Activated effector memory CD4-positive, alpha-beta T cell treated with anti-CD3 and anti-CD28 coated beads, Interleukin-2, amount 50 U/mL, for 16 hours (primary cell): ENCODE data around the gene COL12A1.

Experiments used
- DNase-seq: peaks from one replicate; pipeline ENCODE4 v3.0.0-alpha.2; 2020

The COL12A1 gene

DNA sequence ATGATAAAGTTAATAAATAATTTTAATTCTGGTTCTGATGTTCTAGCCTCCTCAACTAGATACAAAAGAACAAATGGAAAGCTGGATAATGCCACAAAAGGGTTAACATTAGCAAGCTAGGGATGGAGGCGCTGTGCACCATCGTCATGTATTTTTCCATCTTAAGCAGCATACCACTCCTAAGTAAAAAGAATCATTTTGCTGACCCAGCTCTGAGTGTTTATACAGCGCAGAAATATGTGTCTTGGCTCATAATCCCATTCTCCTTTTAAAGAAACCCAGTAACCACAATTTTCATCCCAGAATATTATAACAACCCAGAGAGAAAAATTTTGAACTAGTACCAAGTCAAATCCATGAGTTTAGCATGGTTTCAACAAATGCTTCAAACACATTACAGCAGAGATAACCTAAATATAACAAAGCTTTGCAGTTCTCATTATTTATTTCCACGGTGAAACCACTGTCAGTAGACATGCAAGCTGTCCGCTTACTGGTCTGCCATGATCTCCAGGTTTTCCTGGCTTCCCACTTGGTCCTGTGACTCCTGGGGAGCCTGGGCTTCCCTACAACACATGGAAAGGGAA, 111.1 kb downstream of the COL12A1 start:
- DNase-seq = no peak

DNA sequence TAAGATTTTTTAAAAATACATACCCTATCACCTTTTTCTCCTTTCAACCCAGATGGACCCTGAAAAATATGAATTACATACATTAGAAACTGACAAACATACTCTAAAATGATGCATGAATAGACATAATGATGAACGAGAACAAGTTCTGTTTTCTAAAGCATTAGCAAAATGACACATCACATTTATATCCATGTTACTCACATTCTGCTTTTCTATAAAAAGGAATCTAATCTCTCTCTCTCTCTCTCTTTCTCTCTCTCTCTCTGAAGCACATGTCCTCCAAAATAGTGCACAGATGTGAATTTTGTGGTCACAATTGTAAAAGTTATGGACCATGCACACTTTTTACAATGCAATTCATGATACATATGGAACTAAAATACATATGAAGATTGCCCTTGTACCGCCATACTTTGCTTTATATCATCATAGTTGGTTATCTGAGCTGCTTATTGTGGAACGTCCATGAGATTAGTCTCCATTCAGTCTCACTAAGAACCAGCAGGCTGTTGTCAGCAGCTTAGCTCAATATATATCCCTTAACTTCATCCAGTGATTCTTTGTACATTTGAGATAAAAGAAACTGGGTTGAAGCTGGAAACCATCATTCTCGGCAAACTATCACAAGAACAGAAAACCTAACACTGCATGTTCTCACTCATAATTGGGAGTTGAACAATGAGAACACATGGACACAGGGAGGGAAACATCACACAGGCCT, 114.2 kb downstream of the COL12A1 start:
- no peak for DNase-seq

DNA sequence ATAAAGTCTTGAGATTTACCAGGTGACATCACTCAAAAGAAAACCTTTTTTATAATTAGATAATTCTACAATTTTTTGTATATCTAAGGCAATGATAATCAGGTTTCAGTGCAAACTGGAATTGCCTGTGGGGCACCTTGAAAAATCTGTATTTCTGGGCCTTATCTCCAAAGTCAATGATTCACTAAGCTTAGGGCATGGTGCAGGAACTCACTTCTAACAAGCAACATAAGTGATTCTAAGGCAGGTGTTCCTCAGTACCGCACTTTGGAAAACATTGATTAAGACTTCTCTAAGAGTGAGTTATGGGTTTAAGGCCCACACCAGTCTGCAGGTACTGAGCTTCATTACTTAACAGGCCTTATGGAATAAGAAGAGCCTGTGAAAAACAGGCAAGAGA, 115.3 kb downstream of the COL12A1 start:
- DNase-seq = no peak

DNA sequence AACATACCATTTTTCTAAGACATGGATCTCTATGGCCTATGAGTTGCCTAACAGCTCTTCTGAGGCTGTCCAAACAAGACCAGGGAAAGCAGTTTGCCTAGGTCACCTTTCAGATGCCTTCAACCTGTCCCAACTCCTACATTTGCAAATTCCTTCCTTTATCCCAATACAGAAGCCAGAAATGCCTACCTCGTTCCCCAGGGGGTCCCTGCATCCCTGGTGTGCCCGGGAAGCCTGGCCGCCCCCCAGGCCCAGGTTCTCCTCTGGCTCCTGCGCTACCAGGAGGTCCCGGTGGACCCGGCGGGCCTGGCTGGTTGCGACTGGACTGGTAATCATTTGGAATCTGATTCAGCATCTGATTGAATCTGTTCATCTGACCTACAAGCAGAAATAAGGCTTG, 115.9 kb downstream of the COL12A1 start:
- no peak for DNase-seq

DNA sequence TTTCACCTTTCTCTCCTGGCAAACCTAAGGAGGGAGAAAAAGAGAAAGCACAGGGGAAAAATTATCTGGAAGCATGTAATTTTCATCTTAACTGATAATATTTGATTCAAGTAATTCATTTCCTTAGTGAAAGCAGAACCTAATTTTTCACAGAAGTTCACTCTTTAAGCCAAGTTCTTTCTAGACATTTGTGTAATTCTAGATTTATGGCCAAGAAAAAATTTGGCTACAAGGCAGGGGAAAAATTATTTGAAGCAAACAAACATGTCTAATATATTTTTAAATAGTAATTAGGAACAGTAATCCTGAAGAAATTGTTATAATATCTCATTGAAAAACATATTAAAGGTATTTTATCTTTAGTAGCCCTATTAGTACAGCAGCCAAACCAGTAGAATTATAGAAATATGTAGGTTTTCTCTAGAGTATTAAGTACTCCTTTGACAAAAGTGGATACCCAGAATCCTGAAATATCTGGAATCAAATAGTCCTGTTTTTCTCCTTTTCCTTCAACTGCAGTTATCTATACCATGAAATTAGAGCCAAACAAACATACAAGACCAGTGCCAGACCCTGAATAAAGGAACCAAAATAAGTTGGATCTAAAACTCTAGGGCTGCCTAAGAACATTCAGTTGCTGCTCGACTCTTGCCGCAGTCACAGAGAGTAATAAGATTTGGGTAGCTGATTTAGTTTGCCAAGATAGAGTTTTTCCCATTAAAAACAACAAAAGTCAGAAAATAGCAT, 116.5 kb downstream of the COL12A1 start:
- no peak for DNase-seq

DNA sequence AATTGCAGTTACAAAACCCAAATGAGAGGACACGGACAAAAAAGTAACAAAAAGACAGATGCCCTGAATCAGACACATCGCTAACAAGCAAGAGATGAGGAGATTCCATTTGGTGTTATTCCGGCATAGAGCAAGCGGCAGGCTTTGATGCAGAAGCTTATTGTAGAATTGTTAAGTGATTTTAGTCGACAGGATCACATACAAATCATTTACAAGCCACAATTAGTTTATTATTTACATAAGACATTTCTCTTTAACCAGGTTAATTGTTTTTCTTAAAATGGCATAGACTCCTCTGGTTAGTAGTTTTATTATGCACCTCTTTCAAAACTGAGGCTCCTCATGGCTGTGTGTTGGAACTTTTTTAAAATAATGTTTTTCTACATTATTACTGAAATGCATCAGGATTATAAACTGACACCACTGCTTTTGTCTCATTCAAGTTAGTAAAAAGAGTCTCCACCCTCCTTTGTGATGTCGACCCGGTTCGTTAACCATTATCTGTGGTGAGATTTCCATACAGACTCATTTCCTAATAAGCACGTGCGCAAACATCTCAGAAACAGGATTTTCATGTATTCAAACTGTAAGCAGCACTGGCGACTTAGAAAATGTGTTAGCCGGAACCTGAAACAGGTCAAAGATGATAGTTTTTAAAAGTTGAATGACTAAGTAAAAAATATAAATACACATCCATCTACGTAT, 119.8 kb downstream of the COL12A1 start:
- no peak for DNase-seq

DNA sequence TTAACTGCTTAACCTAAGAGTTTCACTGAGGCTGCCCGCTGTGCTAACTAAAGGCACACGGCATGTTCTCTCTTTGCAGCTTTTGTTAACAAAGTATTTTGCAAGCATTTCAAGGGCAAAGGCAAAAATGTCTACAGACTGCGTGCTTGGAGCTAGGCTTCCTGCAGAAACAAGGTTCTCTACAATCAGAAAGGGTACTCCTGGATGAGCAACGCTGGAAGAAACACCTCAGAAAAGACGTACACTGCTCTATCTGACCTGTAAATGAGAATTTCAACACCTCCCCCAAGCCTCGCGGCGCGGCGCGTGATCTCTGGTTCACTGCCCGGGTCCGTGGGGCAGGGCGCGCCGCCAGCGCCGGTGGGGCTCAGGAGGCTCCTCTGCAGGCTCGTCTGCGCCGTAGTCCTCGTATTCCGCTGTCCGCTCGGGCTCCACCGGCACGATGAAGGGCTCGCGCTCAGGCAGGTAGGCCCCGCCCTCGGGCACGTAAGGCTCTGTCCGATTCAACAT, 120.9 kb downstream of the COL12A1 start:
- no peak for DNase-seq

DNA sequence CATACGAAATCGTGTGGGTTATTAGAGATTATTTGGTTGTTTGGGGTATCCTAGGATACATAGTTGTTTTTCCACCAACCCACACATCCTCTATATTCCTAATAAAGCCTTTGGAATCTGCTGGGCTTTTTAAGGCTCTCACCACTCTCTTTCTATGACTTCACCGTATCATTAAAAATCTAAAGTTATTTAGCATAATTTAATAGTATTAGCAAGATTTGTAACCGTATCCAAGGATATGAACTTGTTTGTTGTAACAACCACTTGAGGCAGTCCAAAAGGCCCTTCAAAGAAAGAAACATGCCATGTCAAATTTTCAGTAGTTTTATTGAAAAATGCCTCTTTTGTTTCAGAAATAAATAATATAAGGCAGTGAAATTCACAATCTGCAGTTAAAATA, 121.8 kb downstream of the COL12A1 start:
- DNase-seq = no peak

DNA sequence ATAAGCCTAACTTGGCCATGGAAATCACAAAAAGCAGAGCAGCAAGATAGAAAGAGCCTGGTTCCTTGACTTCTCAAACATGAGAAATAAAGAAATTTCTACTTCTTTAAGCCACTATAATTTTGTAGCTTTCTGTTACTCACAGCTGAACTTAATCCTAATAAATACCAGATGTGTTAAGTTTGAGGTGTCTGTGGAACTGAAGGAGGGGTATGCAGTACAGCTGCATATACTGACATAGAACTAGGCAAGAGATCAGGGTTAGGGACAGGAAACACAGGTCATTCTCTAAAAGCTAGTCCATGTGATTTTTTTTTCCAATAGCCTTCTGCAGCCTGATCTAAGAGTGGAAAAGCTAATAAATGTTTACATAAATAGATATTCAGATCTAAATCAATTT, 123.9 kb downstream of the COL12A1 start:
- no peak for DNase-seq

DNA sequence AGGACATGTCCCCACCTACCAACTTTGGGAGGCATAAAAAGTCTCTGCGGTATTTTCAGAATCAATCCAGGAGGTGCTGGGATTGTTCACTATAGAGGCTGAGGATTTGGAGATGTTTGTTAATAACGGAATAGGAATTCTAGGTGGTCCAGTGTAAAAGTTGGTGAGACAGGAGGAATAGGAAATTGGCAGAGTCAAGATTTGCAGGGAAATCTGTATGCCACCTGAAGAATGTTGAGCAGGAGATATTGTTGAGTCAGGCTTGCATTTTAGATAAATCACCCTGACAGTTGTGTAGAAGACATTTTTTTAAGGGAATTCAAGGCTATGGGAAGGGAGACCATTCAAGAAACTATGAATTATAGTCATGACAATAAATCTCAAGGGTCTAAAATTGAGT, 124.8 kb downstream of the COL12A1 start:
- no peak for DNase-seq

DNA sequence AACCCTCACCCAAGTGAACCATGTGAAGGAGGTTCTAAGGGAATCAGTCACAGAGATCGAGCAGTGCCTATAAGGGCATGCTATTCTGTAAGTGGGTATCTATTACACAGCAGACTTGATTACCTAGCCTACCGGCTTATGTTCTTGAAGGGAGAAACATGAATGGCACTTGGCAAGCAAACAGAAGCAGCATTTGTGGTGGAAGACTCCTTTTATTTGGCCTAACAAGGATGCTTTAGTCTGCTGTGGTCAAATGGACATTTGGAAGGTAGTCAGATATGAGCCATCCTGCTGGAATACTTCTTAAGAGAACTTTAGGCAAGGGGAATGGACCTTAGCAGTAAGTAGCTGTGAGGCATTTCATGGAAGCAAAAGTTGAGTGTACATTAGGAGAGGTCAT, 126.3 kb downstream of the COL12A1 start:
- DNase-seq = no peak

DNA sequence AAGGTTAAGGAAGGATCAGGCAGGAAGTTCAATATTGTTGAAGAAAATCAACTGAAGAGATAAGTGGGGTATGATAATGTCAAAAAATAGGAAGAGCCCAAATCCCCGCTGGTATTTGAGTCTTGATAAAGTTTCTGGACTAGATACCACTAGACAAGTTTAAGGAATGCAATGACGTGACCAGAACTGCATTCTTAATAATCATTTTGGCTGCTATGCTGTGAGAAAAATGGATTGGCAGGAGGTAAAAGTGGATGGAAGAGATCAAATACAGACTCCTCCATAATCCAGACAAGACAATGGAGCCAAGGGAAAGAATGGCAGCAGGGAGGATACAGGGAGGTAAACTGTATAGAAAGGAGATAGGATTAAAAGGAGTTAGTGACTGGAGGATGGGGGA, 128.2 kb downstream of the COL12A1 start:
- DNase-seq = no peak

DNA sequence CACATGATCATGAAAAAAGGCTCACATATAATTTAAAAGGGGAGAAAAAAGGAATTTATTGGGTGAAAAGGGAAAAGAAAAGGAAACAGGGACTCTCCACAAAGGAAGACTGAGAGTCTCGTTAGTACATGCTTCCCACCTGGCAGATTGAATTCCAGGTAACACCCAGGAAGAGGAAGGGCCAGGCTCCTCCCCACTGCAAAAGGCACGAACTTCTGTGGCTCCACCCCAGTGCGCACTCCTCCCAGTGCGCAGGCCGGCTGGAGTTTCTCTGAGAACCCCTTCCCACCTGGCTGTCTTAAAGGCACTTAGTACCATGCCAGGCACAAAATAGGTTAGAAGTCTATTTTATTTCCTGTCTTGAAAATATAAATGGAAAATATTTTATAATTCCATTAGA, 129.8 kb downstream of the COL12A1 start:
- no peak for DNase-seq

DNA sequence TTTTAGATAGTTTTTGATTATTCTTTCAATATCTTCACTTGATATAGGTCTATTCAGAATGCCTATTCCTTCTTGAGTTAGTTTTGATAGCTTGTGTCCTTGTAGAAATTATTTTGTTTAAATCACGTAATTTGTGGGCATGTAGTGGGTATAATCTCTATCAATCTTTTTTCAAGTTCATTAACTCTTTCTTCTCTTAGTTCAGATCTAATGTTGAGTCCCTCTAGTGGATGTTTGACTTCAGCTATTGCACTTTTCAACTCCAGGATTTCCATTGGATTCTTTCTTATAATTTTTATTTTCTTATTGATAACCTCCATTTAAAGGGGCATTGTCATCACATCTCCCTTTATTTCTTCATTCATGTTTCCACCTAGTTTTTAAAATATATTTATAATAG, 135.6 kb downstream of the COL12A1 start:
- no peak for DNase-seq

DNA sequence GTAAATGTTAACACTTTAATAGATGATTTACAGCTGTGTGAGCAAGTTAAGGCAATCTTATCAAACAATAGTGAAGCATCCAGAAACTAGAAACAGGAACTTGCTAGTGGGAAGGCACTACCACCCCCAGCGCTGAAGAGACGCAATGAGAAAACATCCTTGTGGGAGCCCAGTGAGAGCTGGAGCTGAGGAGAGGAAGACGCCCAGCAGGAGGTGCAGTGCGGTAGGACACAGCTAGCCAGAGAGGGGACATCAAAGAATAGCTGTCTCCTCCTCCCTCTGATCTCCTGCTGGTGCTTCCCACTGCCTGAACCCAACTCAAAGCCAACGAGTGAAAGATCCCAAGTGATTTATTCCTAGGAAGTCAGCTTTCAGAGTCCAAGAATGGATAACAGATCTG, 140.3 kb downstream of the COL12A1 start:
- DNase-seq = no peak

DNA sequence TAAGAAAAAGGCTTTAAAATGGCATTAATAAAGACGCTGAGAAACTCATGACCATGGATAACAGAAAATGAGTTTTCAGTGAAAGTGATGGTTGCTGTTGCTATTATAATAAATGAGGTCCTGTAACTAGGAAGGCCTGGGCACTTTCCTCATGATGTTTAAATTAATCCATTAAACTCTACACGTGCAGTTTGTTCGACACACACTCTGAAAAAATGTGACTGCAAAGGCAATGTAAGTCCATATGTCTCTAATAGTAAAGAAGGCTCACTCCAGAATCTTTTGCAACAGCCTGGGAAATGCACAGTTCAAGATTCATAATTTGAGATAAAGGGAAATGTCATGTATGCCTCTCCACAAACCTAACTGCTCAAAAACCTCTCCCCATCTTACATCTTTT, 153.4 kb downstream of the COL12A1 start:
- no peak for DNase-seq

DNA sequence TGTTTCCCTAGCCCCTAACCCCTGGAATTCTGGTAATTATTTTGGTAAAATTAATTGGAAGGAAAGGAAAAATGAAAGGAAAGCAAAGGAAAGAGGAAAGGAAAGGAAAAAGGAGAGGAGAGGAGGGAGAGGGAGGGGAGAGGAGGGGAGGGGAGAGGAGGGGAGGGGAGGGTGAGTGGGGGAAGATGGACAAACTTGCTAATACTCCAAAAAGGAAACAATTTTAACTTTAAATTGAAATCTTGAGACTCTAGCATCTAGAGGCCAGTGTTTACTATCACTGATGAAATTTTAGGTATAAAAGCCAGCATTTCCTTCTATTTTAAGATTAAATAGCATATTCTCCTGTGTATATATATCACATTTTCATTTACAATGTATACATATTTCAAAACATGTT, 156.5 kb downstream of the COL12A1 start:
- no peak for DNase-seq

DNA sequence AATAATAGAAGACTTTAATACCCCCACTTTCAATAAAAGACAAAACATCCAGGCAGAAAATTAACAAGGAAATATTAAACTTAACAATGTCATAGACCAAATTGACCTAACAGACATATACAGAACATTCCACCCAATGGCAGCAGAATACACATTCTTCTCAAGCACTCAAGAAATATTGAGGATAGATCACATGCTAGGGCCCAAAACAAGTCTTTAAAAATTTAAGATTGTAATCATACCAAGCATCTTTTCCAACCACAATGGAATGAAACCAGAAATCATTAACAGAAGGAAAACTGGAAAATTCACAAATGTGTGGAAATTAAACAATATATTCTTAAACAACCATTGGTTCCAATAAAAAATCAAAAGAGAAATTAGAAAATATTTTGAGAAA, 161.0 kb downstream of the COL12A1 start:
- no peak for DNase-seq

DNA sequence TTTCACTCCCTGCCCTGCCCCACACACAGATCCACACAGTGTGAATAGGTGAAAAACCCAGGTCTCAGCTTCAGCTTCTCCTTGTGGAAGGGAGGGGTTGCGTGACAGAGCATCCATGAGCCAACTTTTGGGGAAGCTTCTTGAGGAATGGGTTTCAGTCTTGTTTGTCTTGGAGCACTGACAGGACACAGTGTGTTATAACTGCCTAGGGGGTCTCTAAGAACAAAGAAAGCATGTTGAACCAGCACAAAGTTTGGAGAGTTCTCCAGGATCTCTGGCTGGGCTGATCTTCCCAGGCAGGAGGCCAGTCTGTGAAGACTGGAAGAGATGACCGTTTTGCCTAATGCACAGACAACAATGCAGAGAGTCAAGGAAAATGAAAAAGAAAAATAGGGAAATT, 164.5 kb downstream of the COL12A1 start:
- no peak for DNase-seq
